HG03025 (cell line): ENCODE measurements around the gene TBC1D12.
"Not testable (repeated sequence)": the region's sequence is repeated elsewhere in the genome, so short reads cannot be mapped to it uniquely, and the experiment has no call there.

ENCODE experiments used
- ATAC-seq: cut with Tn5 transposase; IDR thresholded peaks from one replicate; pipeline ENCODE4 v1.9.1; 2021; ENCODE audit warnings: mild to moderate bottlenecking, moderate library complexity; ENCODE audit not compliant: unreplicated experiment, low FRiP score

Gene TBC1D12

GRCh38 chr10:94524146-94524545 lies 121.8 kb downstream of the TBC1D12 start:
- no peak for ATAC-seq

GRCh38 chr10:94524711-94525110 lies 122.4 kb downstream of the TBC1D12 start:
- ATAC-seq: no peak

DNA sequence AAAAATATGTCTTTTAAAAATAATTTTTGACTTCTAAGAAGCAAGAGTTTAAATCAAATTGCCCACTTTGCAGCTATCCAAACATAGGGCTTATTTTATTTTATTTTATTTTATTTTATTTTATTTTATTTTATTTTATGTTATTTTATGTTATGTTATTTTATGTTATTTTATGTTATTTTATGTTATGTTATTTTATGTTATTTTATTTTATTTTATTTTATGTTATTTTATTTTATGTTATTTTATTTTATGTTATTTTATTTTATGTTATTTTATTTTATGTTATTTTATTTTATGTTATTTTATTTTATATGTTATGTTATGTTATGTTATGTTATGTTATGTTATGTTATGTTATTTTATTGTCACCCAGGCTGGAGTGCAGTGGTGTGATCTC lies 129.2 kb downstream of the TBC1D12 start:
- ATAC-seq: not testable (repeated sequence)

- ATAC-seq: no peak
These were observed 130.7 kb downstream of the TBC1D12 start for GRCh38 chr10:94533027-94533426.

GRCh38 chr10:94542282-94542681 lies 139.9 kb downstream of the TBC1D12 start:
- not testable (repeated sequence) for ATAC-seq

- peak; percentile 74 for ATAC-seq
These were observed 143.2 kb downstream of the TBC1D12 start, which contains the start of gene HELLS for GRCh38 chr10:94545391-94546048. Gene HELLS (plus strand): TSS chr10:94545788. CDS start chr10:94545922, 134 bp downstream.

DNA sequence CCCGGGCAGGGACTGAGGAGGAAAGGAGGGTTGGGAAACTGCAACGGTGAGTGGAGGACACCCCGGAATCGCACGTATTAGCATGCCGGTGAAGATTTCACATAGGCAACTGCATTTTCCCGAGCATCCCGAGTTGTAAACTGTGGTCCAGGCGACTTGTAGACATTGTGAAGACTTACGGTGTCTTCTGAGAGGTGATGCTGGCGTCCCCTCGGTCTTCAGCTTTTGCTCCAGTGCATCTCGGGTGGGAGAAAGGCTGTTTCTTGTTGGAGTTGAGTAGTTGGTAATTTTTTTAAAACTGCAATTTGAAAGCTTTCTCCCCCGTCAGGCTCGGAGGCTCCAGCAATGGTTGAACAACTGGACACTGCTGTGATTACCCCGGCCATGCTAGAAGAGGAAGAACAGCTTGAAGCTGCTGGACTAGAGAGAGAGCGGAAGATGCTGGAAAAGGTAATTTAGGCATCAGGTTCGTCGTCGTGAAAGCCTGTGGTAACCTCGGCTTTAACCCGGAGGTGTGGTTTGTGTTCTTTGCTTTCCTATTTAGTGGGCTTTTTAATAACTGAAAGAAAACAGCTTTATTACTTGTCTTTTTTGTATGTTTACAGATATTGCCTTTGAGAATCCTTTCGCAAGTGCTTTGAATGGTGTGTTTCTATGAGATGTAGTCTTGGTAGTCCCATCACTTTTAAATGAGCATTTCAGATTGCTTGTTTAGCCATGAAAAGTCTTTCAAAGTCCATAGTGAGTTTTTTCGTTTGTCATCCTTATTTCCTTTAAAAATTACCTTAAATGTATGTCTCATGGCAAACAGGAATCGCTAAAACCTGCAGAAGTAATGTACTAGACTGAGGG lies 143.9 kb downstream of the TBC1D12 start:
- no peak for ATAC-seq

DNA sequence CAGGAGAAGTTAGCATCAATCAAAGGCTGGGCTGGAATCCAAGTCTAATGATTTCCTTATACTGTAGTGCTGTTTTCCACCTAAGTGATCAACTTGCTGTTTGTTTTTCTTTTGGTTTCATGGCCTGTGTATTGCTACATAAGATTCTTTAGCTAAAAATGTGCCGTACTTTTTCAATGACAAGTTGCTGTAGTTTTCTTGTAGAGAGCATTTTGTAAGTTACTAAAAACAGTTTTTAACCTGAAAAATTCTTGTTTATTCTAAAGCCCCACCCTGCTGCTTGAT lies 144.5 kb downstream of the TBC1D12 start:
- no peak for ATAC-seq

- ATAC-seq: no peak
These were observed 146.9 kb downstream of the TBC1D12 start for GRCh38 chr10:94549221-94549620.

GRCh38 chr10:94567714-94568307 lies 165.5 kb downstream of the TBC1D12 start:
- ATAC-seq: not testable (repeated sequence)

DNA sequence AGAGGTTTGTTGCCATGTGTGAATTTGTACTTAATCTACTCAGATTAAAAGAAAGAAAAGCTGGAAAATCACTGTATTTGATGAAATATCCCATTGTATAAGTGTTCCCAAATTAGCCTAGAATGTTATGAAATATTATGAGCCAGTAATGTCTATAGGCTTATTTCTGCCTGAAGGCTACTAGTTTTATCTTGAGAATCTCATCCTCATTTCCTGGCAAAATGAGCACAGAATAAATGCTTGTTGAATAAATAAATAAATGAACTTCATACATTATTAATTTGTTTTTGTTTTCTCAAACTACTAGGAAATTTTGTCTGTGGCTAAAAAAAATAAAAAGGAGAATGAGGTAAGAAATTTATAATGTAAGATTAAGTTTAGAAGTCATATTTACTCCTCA lies 168.7 kb downstream of the TBC1D12 start:
- ATAC-seq: no peak

DNA sequence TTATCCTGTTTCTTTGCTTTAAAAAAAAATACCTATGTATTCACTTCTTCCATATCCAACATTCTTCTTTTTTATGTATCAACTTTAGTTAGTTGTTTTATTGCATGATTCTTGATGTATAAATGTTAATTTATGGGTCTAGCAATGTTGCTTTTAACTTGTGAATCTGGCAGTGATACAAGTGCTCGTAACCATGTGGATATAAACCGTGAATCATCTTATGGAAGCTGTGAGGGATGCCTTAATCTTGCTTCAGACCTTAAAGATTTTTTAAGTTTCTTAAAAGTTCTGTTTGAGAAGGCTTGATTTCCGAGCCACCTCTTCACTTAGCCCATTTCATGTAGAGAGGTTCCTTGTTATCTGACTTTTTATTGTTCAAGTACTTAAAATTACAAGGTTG lies 169.2 kb downstream of the TBC1D12 start:
- no peak for ATAC-seq

- no peak for ATAC-seq
These were observed 176.4 kb downstream of the TBC1D12 start for GRCh38 chr10:94578790-94579189.

DNA sequence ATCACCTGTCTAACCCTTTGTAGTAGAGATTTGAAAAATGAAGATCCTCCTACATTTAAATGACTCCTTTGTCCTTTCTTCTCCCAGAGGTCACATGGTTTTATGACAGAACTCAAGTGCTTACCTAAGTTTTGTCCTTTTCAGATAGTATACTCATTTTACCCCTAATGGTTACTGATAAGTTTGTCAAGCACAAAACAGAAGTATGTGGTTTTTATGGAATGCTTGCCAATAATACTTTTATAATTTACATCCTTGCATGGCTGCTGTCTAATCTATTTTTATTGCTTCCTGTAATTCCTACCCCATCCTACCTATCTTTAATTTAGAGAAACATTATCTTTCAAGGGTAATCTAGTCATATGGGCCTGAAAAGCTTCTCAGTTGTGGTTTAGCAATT lies 180.8 kb downstream of the TBC1D12 start:
- no peak for ATAC-seq
